Coronary artery (tissue), 2 donors: ENCODE measurements around the gene PLCG2.

ENCODE experiments used
- DNase-seq: peaks from one replicate; pipeline ENCODE4 v3.0.0-alpha.2; 2017; ENCODE audit warnings: low spot score
- H3K27ac ChIP-seq, 2 donors: fragments of 200-600 bp; sonication (generic); one replicate each; pipeline ENCODE4 v1.5.1; 2016 to 2019
- H3K4me3 ChIP-seq: fragments of 200-600 bp; sonication (generic); 2 replicates; pipeline ENCODE4 v1.5.1; 2016; ENCODE audit warnings: mild to moderate bottlenecking, moderate library complexity
- CTCF ChIP-seq: fragments of 200-600 bp; sonication (generic); IDR thresholded peaks from one replicate; pipeline ENCODE4 v1.5.1; 2019; ENCODE audit warnings: antibody characterized with exemption

Gene PLCG2

GRCh38 chr16:81942007-81942601 lies 163.0 kb downstream of the PLCG2 start:
- H3K27ac ChIP-seq = no peak overlapping the region
- no peak for DNase-seq
- TF ChIP-seq CTCF = no peak
- H3K4me3 ChIP-seq = no peak overlapping the region

GRCh38 chr16:81945665-81946064 lies 166.6 kb downstream of the PLCG2 start:
- TF ChIP-seq CTCF = no peak
- DNase-seq = no peak
- H3K4me3 ChIP-seq = no peak overlapping the region
- H3K27ac ChIP-seq = no peak overlapping the region

- no peak for DNase-seq
- TF ChIP-seq CTCF = no peak
- H3K4me3 ChIP-seq = no peak overlapping the region
- H3K27ac ChIP-seq = no peak overlapping the region
These were observed 167.1 kb downstream of the PLCG2 start for GRCh38 chr16:81946206-81946605.

- Histone ChIP-seq H3K4me3 (no peak overlapping the region), H3K27ac (no peak overlapping the region)
- no peak for TF ChIP-seq CTCF
- DNase-seq = no peak
These were observed 172.5 kb downstream of the PLCG2 start for GRCh38 chr16:81951564-81951963.

GRCh38 chr16:81956213-81956948 lies 177.3 kb downstream of the PLCG2 start:
- no peak overlapping the region for H3K27ac ChIP-seq
- no peak for TF ChIP-seq CTCF
- H3K4me3 ChIP-seq = no peak overlapping the region
- no peak for DNase-seq

- no peak for DNase-seq
- H3K4me3 ChIP-seq = no peak overlapping the region
- TF ChIP-seq CTCF = no peak
- H3K27ac ChIP-seq = no peak overlapping the region
These were observed 185.7 kb downstream of the PLCG2 start for GRCh38 chr16:81964808-81965207.

GRCh38 chr16:81967358-81967757 lies 188.3 kb downstream of the PLCG2 start:
- no peak for TF ChIP-seq CTCF

More at GRCh38 chr16:81967358-81967757, 188.3 kb downstream of the PLCG2 start:
- DNase-seq = no peak
- Histone ChIP-seq H3K4me3 (no peak overlapping the region), H3K27ac (no peak overlapping the region)
